Activated T-cell treated with anti-CD3 and anti-CD28 coated beads for 1 hour (primary cell): ENCODE data around the gene ARHGEF19.

Source experiments
- DNase-seq: peaks from one replicate; pipeline ENCODE4 v3.0.0-alpha.2; 2020; ENCODE audit warnings: low read depth

Gene ARHGEF19

GRCh38 chr1:16149146-16149545 is 63.3 kb downstream of the ARHGEF19 start:
- no peak for DNase-seq

- DNase-seq = no peak
Observed at GRCh38 chr1:16148329-16149092, 63.9 kb downstream of the ARHGEF19 start.
